ENCODE measurements around the gene HIF1A.
"Not testable (repeated sequence)": the region's sequence is repeated elsewhere in the genome, so short reads cannot be mapped to it uniquely, and the experiment has no call there.

The HIF1A gene

GRCh38 chr14:61675291-61675690 is 20.0 kb upstream of the HIF1A start:
- no peak for DNase-seq

GRCh38 chr14:61677479-61677878 is 17.8 kb upstream of the HIF1A start:
- no peak for DNase-seq

DNA sequence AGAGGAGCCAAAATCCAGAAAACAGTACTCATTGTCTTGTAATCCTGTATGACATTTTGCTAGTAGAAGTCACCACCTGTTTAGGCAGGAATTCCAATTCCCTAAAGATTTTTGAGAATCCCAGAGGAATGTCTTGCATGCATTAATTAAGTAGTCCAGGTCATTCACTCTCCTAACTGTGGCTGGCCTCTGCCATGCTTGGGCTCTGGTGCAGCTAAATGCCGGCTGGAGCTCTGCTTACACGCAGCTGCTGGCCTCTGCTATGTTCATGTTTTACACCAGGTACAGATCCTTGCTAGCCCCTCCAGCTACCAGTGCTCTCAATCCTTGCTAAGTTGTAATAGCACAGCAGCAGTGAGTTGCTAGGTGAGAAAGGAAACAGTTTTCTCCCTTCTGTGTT is 16.3 kb upstream of the HIF1A start:
- DNase-seq, result no peak

- no peak for DNase-seq
Observed at GRCh38 chr14:61681413-61681812, 13.9 kb upstream of the HIF1A start.

DNA sequence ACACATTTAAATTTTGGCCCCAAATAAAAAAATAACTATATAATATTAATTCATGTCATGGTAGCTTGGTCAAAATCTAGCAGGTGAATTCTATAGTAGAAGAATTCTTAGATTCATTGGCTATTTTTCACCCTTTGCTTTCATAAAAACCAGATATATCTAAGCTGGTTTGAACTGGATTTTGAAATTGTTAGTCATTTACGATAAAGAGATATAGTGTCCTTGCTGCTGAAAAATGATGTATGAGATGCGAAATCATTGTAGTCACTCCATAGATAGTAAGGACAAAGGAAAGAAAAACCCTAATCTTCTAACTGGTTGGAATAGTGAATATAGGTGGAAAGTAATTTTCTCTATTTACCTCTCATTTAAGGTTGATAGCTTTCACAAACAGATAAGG is 12.2 kb upstream of the HIF1A start:
- DNase-seq, result no peak

- no peak for DNase-seq
Observed at GRCh38 chr14:61690039-61690438, 5.3 kb upstream of the HIF1A start.

GRCh38 chr14:61690982-61691381 is 4.3 kb upstream of the HIF1A start:
- no peak for DNase-seq

DNA sequence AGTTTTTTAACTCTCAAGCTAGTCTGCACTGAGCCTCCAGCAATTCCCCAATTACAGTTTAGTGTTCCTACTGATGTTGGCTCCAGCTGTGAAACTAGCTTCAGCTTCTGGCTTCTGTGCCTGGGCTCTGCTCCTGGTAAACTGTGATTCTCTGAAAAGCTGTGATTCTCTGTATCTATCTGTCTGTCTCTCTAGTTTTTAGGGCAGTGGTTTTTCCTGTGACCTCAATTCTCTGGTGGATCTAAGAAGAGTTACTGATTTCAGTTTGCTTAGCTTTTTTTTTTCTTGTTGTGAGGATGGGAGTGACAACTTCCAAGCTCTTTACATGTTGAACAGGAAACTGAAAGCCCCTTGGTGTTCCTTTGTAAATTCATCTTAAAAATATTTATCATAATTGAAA is 3.8 kb upstream of the HIF1A start:
- no peak for DNase-seq

GRCh38 chr14:61694039-61694438 is 1.3 kb upstream of the HIF1A start:
- no peak for DNase-seq

DNA sequence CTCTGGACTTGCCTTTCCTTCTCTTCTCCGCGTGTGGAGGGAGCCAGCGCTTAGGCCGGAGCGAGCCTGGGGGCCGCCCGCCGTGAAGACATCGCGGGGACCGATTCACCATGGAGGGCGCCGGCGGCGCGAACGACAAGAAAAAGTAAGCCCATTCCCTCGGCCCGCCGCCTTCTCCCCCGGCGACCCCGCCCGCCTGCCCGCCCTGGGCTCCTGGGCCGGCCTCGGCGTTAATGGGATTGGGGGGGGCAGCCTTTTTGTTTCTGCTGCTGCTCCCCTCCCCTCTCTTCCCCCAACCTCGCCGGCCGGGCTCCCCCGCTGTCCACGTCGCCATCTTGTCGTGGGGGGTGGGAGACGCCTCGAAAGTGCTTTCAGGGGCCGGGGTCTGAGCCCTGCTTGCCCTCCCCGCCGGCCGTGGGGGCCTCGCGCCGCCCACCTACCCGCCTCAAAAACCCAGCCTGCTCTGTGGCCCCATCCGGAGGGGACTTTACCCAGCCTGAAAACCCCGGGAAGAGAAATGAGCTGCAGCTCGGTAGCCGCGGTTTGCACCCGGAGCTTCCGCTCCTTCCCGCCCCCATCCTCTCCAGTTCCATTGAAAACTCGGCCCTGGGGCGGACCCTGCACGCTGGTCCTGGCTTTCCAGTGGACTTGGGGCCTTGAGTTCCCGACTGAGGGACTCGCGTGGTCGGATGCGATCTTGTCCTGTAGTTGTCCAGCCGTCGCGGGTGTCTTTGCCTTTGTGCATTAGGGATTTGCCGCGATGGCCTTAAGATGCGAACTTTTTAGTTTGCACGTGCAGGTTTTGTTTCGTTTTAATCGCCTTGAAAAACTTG is 598 bp downstream of the HIF1A start:
- DNase-seq, result peak; percentile 83

GRCh38 chr14:61696753-61697318 is 1.5 kb downstream of the HIF1A start:
- no peak for DNase-seq

- no peak for DNase-seq
Observed at GRCh38 chr14:61698206-61698980, 3.1 kb downstream of the HIF1A start.

DNA sequence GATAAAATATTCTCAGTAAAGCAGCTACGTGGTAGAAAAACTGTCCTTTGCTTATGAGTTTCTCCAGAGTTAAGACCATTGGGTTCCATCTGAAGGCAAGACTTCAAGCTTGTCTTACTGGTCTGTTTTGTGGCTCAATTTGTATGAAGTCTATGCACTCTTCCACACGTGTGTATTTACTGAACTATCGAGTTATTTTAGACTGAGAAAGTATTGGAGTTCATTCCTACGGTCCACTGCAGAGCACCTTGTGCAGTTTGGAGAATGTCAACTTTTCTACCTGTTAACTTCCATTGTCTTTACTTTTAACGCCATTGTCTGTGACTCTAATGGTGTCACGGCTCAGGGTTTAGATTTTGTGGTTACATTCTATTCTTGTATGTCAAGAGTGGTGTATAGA is 3.7 kb downstream of the HIF1A start:
- no peak for DNase-seq

GRCh38 chr14:61700104-61700886 is 5.0 kb downstream of the HIF1A start:
- DNase-seq, result no peak

DNA sequence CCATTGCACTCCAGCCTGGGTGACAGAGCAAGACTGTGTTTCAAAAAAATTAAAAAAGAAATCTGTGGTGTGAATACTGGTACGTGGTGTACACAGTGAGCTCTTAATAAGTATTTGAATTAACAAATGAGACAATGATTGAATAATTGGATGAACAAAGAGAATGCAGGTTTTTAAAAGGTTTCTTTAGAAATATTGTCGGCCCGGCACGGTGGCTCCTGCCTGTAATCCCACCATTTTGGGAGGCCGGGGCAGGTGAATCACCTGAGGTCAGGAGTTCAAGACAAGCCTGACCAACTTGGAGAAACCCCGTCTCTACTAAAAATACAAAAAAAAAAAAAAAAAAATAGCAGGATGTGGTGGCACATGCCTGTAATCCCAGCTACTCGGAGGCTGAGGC is 6.6 kb downstream of the HIF1A start:
- no peak for DNase-seq

DNA sequence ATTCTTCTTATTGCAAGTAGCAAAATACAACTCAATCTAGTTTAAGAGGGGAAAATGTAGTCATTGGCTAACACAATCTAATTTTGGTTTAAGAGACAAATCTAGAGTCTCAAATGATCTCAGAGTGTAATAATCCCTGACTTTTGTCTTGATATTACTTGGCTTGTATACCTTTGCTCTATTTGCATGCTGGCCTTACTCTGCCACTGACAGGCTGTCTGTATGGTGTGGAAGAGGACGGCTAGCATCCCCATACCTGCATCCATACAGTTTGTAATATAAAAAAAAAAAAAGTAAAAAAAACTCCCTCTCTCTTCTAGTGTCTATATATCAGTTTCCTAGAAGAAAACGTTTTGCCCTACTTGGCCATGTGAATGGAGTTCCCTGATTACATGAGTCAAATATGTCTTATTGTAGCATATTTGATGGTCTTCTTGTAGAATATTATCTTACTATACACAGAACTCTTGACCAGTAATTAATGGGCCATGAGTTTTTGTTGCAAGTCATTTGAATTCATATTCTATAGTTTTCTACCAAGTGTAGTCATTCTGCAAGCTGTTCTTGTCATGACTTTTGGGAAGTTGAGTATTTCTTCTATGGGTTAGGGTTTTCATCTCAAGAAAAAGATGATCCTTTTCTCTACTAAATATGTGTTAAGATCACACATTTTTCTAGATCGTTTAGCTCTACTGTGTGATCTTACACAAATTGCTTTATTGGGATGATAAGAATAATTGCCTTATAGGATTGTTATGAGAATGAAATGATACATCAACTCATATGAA is 8.2 kb downstream of the HIF1A start:
- no peak for DNase-seq

DNA sequence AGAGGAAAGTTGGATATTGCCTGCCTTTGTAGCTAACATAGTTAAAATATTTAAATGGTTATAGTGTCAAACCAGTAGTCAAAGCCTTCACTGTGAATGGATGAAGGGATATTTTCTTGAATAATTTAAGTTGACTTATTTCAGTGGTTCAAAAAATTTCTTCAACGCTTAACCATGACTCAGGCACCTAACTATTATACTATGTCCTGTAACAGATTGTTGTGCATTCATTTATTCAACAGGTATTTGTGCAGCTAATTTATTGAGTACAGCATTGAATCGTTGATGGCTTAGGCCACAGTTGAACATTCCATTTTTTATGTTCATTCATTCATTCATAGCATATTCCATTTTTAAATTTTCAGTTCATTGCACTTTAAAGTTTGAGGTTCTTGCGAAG is 9.2 kb downstream of the HIF1A start:
- DNase-seq, result no peak

DNA sequence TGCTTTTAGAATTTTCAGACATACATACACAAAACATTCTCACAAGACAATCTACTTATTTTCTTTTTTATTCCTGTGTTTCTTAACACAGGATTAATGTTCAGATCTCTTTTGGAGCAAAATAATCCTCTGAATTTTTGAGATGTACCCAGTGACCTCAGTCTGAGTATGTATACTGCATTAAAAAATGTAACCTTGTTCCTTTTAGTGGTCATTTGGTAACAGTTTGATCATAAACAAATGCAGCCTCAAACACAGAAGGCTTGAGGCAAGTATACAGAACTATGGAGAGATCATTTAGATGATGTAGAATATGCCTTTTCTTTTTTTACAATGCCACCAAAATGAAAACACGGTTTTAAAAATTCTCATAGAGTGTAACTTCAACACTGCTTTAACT is 9.7 kb downstream of the HIF1A start:
- no peak for DNase-seq

DNA sequence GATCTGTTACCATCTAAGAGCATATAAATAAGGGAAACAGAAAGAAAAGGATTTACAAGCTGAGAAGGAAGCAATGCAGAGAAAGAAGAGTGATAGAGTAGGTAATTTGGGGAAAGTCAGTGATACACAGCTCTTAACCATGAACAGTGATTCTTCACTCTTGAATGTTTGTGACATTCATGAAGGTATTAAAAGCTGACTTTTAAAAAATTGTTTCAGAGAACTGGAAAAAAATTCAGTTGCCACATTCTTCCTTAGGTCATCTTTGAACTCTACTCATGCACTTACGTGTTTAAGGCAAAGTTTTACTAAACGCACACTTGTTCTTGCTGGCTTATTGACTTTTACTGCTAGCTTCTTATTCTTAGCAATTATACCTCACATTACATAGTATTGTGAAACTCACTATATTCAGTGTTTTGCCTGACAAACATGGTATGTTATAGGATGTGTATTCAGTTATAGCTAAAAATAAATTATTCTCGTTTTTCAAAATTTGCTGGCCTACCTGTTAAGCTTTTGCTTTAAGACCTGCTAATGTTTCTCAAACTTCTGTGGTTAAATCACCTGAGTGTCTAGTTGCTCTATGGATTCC is 10.9 kb downstream of the HIF1A start:
- DNase-seq, result no peak

GRCh38 chr14:61707774-61708173 is 12.5 kb downstream of the HIF1A start:
- not testable (repeated sequence) for DNase-seq

DNA sequence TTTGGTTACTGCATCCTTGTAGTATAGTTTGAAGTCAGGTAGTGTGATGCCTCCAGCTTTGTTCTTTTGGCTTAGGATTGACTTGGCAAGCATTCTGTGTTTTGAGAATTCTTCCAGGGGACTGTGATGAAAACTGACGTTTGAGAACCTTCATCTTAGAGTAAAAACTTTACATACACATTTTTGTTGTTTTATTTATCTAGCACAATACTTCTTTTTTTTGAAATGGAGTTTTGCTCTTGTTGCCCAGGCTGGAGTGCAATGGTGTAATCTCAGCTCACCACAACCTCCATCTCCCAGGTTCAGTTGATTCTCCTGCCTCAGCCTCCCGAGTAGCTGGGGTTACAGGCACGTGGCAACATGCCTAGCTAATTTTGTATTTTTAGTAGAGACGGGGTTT is 13.4 kb downstream of the HIF1A start:
- DNase-seq, result not testable (repeated sequence)

Data from left hindlimb (tissue), 1 donor.